Measurements from ENCODE around the gene ZG16B. TPM values are rescaled to one million over a fixed set of nuclear protein-coding genes. Genes with fewer than 3 reads are reported as not detected.
A peak's percentile ranks its signal among the peaks of the same experiment; 100 is the strongest.

The ZG16B gene
- total and polyA plus RNA-seq, 12 donors, result 0.35 to 119 (median 0.81) TPM; not detected in 3

- no peak for TF ChIP-seq CTCF (IDR thresholded peaks at IDR 0.05)
- no peak for TF ChIP-seq POLR2A (IDR thresholded peaks at IDR 0.05)
- no peaks in the 10 kb centered on the region for H3K27me3 ChIP-seq
- peaks cover 4 to 6% of the 10 kb centered on the region in 2 donors for H3K4me1 ChIP-seq (replicated peaks in 1 of 2)
- 52 to 61% (median 54%) methylated on average over 20 to 21 of the region's 21 CpGs for WGBS, 4 donors
- intact Hi-C loops (cut with DNase I), result loop anchor here (2.0 to 5.0 kb wide), 2 partner anchors 45 to 48 kb away; no protein-coding TSS in a partner anchor
- no peaks in the 10 kb centered on the region for H3K9me3 ChIP-seq (replicated peaks in 1 of 3)
- H3K36me3 ChIP-seq (replicated peaks in 1 of 2), result no peaks in the 10 kb centered on the region
- DNase-seq, result peak in 2 of 7 donors; percentile 18 to 24
- no peak overlapping the region for H3K4me3 ChIP-seq
- no peak overlapping the region for H3K27ac ChIP-seq
These were observed 44.2 kb downstream of the ZG16B start for GRCh38 chr16:2874032-2874911.

- 7 to 9% (median 8%) methylated on average over 25 of the region's 25 CpGs for WGBS, 4 donors
- intact Hi-C loops (cut with DNase I), result loop anchor here (2.0 to 5.0 kb wide), 2 partner anchors 44 to 47 kb away; no protein-coding TSS in a partner anchor
- H3K9me3 ChIP-seq (replicated peaks in 1 of 3), result no peaks in the 10 kb centered on the region
- peak; percentile 77 to 90 (median 84) for DNase-seq
- H3K4me3 ChIP-seq, result no peak overlapping the region
- H3K27ac ChIP-seq, result no peak overlapping the region
- H3K4me1 ChIP-seq (replicated peaks in 1 of 2), result peaks cover 4 to 6% of the 10 kb centered on the region in 2 donors
- H3K36me3 ChIP-seq (replicated peaks in 1 of 2), result no peaks in the 10 kb centered on the region
- peak; percentile 94 to 99 (median 98) for TF ChIP-seq CTCF (IDR thresholded peaks at IDR 0.05)
- TF ChIP-seq POLR2A (IDR thresholded peaks at IDR 0.05), result no peak
- no peaks in the 10 kb centered on the region for H3K27me3 ChIP-seq
These were observed 44.8 kb downstream of the ZG16B start for GRCh38 chr16:2874912-2875362.

GRCh38 chr16:2879854-2880508 is 49.9 kb downstream of the ZG16B start:
- TF ChIP-seq POLR2A (IDR thresholded peaks at IDR 0.05) (no peak), CTCF (IDR thresholded peaks at IDR 0.05) (no peak)
- Histone ChIP-seq H3K4me3 (no peak overlapping the region), H3K4me1 (replicated peaks in 1 of 2) (peaks cover 7 to 11% of the 10 kb centered on the region in 2 donors), H3K27me3 (no peaks in the 10 kb centered on the region), H3K27ac (no peak overlapping the region), H3K36me3 (replicated peaks in 1 of 2) (no peaks in the 10 kb centered on the region), H3K9me3 (replicated peaks in 1 of 3) (no peaks in the 10 kb centered on the region)
- intact Hi-C loops (cut with DNase I), result no loop called here
- DNase-seq, result peak in 1 of 7 donors; percentile 12
- 86 to 91% (median 88%) methylated on average over 6 of the region's 6 CpGs for WGBS, 4 donors

Small RNAs within 50 kb of the gene (small RNA-seq; reads per million reads assigned to genes)
- 0 to 0.12 reads per million in 2 donors for gene SNORA3C

Other genes with a start within 250 kb of the ZG16B start
- 10 to 100 TPM; 14.0 to 81.5 (median 18.8) TPM for gene KCTD5, start 147.8 kb upstream of the ZG16B start, total RNA-seq
- 10 to 100 TPM; 11.0 to 21.8 (median 13.4) TPM for gene KCTD5, start 147.8 kb upstream of the ZG16B start, polyA plus RNA-seq
- gene PRSS27, start 110.1 kb upstream of the ZG16B start, total RNA-seq, result 1 to 10 TPM in 5 of 9 donors, under 1 TPM in 3, not detected in 1; 0.33 to 2.1 (median 1.4) TPM
- 1 to 10 TPM in 2 of 3 donors, not detected in 1; 2.6 to 2.7 TPM for gene PRSS27, start 110.1 kb upstream of the ZG16B start, polyA plus RNA-seq
- 100 to 1,000 TPM in 8 of 9 donors, 10 to 100 TPM in 1; 81.7 to 848 (median 294) TPM for gene SRRM2, start 77.7 kb upstream of the ZG16B start, total RNA-seq
- gene SRRM2, start 77.7 kb upstream of the ZG16B start, polyA plus RNA-seq, result 1,000 to 10,000 TPM in 1 of 3 donors, 100 to 1,000 TPM in 2; 289 to 3,120 (median 744) TPM
- gene ELOB, start 53.0 kb upstream of the ZG16B start, total RNA-seq, result 100 to 1,000 TPM in 8 of 9 donors, 10 to 100 TPM in 1; 98.2 to 730 (median 323) TPM
- gene ELOB, start 53.0 kb upstream of the ZG16B start, polyA plus RNA-seq, result 1,000 to 10,000 TPM in 1 of 3 donors, 100 to 1,000 TPM in 1, 10 to 100 TPM in 1; 72.7 to 1,030 (median 891) TPM
- gene PRSS33, start 42.7 kb upstream of the ZG16B start, total RNA-seq, result not detected
- gene PRSS33, start 42.7 kb upstream of the ZG16B start, polyA plus RNA-seq, result not detected
- gene PRSS41, start 31.8 kb upstream of the ZG16B start, total RNA-seq, result not detected
- gene PRSS41, start 31.8 kb upstream of the ZG16B start, polyA plus RNA-seq, result not detected
- under 1 TPM in 3 of 9 donors, not detected in 6; 0.72 to 0.88 (median 0.83) TPM for gene PRSS21, start 13.1 kb upstream of the ZG16B start, total RNA-seq
- gene PRSS21, start 13.1 kb upstream of the ZG16B start, polyA plus RNA-seq, result 1 to 10 TPM in 1 of 3 donors, under 1 TPM in 2; 0.20 to 2.6 (median 0.98) TPM
- gene PRSS22, start 27.9 kb downstream of the ZG16B start, total RNA-seq, result under 1 TPM in 2 of 9 donors, not detected in 7; 0.32 to 0.41 TPM
- under 1 TPM in 1 of 3 donors, not detected in 2; 0.07 TPM for gene PRSS22, start 27.9 kb downstream of the ZG16B start, polyA plus RNA-seq
- 100 to 1,000 TPM in 4 of 9 donors, 10 to 100 TPM in 5; 28.8 to 232 (median 69.9) TPM for gene FLYWCH2, start 52.9 kb downstream of the ZG16B start, total RNA-seq
- 10 to 100 TPM; 16.7 to 87.1 (median 49.5) TPM for gene FLYWCH2, start 52.9 kb downstream of the ZG16B start, polyA plus RNA-seq
- 10 to 100 TPM; 13.6 to 89.8 (median 46.4) TPM for gene FLYWCH1, start 81.6 kb downstream of the ZG16B start, total RNA-seq
- gene FLYWCH1, start 81.6 kb downstream of the ZG16B start, polyA plus RNA-seq, result 10 to 100 TPM in 2 of 3 donors, 1 to 10 TPM in 1; 3.3 to 79.7 (median 55.6) TPM
- gene KREMEN2, start 134.0 kb downstream of the ZG16B start, total RNA-seq, result not detected
- gene KREMEN2, start 134.0 kb downstream of the ZG16B start, polyA plus RNA-seq, result not detected
- gene PAQR4, start 139.0 kb downstream of the ZG16B start, total RNA-seq, result 10 to 100 TPM in 7 of 9 donors, 1 to 10 TPM in 2; 7.4 to 17.0 (median 13.2) TPM
- gene PAQR4, start 139.0 kb downstream of the ZG16B start, polyA plus RNA-seq, result 10 to 100 TPM in 1 of 3 donors, 1 to 10 TPM in 2; 4.1 to 14.6 (median 8.1) TPM
- 1 to 10 TPM in 8 of 9 donors, under 1 TPM in 1; 0.46 to 7.0 (median 2.9) TPM for gene PKMYT1, start 150.1 kb downstream of the ZG16B start, total RNA-seq
- gene PKMYT1, start 150.1 kb downstream of the ZG16B start, polyA plus RNA-seq, result 1 to 10 TPM; 1.0 to 3.7 (median 2.0) TPM
- gene CLDN9, start 182.6 kb downstream of the ZG16B start, total RNA-seq, result under 1 TPM in 2 of 9 donors, not detected in 7; 0.28 to 0.31 TPM
- 1 to 10 TPM in 1 of 3 donors, under 1 TPM in 1, not detected in 1; 0.34 to 1.4 TPM for gene CLDN9, start 182.6 kb downstream of the ZG16B start, polyA plus RNA-seq
- under 1 TPM in 2 of 9 donors, not detected in 7; 0.46 to 0.47 TPM for gene CLDN6, start 187.9 kb downstream of the ZG16B start, total RNA-seq
- not detected for gene CLDN6, start 187.9 kb downstream of the ZG16B start, polyA plus RNA-seq
- 100 to 1,000 TPM in 2 of 9 donors, 10 to 100 TPM in 6, 1 to 10 TPM in 1; 8.8 to 175 (median 42.5) TPM for gene TNFRSF12A, start 190.1 kb downstream of the ZG16B start, total RNA-seq
- gene TNFRSF12A, start 190.1 kb downstream of the ZG16B start, polyA plus RNA-seq, result 100 to 1,000 TPM in 1 of 3 donors, 10 to 100 TPM in 2; 41.8 to 124 (median 60.9) TPM
- gene HCFC1R1, start 193.6 kb downstream of the ZG16B start, total RNA-seq, result 100 to 1,000 TPM in 1 of 9 donors, 10 to 100 TPM in 8; 35.4 to 138 (median 62.7) TPM
- gene HCFC1R1, start 193.6 kb downstream of the ZG16B start, polyA plus RNA-seq, result 100 to 1,000 TPM in 2 of 3 donors, 10 to 100 TPM in 1; 29.7 to 609 (median 462) TPM
- 10 to 100 TPM; 14.9 to 24.3 (median 17.3) TPM for gene THOC6, start 193.7 kb downstream of the ZG16B start, total RNA-seq
- gene THOC6, start 193.7 kb downstream of the ZG16B start, polyA plus RNA-seq, result 100 to 1,000 TPM in 1 of 3 donors, 10 to 100 TPM in 1, 1 to 10 TPM in 1; 9.0 to 107 (median 78.6) TPM
- gene BICDL2, start 206.6 kb downstream of the ZG16B start, total RNA-seq, result under 1 TPM in 2 of 9 donors, not detected in 7; 0.14 to 0.31 TPM
- under 1 TPM in 2 of 3 donors, not detected in 1; 0.20 to 0.24 TPM for gene BICDL2, start 206.6 kb downstream of the ZG16B start, polyA plus RNA-seq
- gene MMP25, start 216.3 kb downstream of the ZG16B start, total RNA-seq, result under 1 TPM in 8 of 9 donors, not detected in 1; 0.11 to 0.65 (median 0.35) TPM
- 1 to 10 TPM in 1 of 3 donors, under 1 TPM in 2; 0.09 to 3.1 (median 0.47) TPM for gene MMP25, start 216.3 kb downstream of the ZG16B start, polyA plus RNA-seq
- gene IL32, start 235.3 kb downstream of the ZG16B start, total RNA-seq, result 100 to 1,000 TPM in 1 of 9 donors, 10 to 100 TPM in 6, 1 to 10 TPM in 2; 3.9 to 106 (median 22.0) TPM
- gene IL32, start 235.3 kb downstream of the ZG16B start, polyA plus RNA-seq, result 100 to 1,000 TPM in 2 of 3 donors, 10 to 100 TPM in 1; 19.9 to 127 (median 118) TPM